ENCODE data around the gene FGFBP1. TPM values are rescaled to one million over a fixed set of nuclear protein-coding genes. Genes with fewer than 3 reads are reported as not detected.

Gene FGFBP1
- total and polyA plus RNA-seq, 4 donors: 7.1 to 45.7 (median 19.7) TPM; not detected in 1

DNA sequence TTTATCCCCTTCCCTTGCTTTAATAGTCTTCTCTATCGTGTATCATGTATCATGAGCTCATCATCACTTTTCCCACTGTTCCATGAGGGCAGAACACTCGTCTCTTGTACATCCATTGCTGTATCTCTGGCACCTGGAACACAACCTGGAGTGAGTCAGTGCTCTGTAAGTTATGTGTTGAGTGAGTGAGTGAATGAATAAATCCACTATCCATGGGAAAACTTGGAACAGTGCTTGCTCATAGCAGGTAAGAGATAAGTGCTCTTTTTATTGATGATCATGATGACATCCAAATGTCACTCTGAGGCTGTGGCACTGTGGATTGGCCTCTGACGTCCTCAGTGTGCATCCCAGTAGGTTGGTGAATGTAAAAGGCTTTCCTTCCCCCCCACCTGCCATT lies 4.3 kb downstream of the FGFBP1 start:
- Histone ChIP-seq H3K27me3 (ENCODE audit: control insufficient read depth in 3 of 3, insufficient read depth in 3 of 3, low read length in 2 of 3) (peaks cover 0 to 2% (median 0%) of the 10 kb centered on the region in 3 donors), H3K4me3 (no peak overlapping the region), H3K9me3 (ENCODE audit: control insufficient read depth in 4 of 4, insufficient read depth in 3 of 4, low read length in 3 of 4) (no peaks in the 10 kb centered on the region), H3K4me1 (ENCODE audit: control insufficient read depth in 5 of 5, insufficient read depth in 5 of 5, low read length in 5 of 5) (peaks cover 0 to 5% (median 0%) of the 10 kb centered on the region in 5 donors), H3K27ac (ENCODE audit: low read depth in 1 of 2, low read length in 1 of 2) (no peak overlapping the region), H3K36me3 (ENCODE audit: control insufficient read depth in 4 of 4, insufficient read depth in 4 of 4, low read length in 4 of 4) (no peaks in the 10 kb centered on the region), H3K9ac (ENCODE audit: insufficient read depth in 1 of 2, low read length in 2 of 2) (no peak overlapping the region)
- 67 to 90% methylated on average over 3 of the region's 3 CpGs for WGBS, 2 donors
- ATAC-seq (ENCODE audit: insufficient read depth, low FRiP score) (no peak), DNase-seq (no peak)
- TF ChIP-seq, protein P1, sequence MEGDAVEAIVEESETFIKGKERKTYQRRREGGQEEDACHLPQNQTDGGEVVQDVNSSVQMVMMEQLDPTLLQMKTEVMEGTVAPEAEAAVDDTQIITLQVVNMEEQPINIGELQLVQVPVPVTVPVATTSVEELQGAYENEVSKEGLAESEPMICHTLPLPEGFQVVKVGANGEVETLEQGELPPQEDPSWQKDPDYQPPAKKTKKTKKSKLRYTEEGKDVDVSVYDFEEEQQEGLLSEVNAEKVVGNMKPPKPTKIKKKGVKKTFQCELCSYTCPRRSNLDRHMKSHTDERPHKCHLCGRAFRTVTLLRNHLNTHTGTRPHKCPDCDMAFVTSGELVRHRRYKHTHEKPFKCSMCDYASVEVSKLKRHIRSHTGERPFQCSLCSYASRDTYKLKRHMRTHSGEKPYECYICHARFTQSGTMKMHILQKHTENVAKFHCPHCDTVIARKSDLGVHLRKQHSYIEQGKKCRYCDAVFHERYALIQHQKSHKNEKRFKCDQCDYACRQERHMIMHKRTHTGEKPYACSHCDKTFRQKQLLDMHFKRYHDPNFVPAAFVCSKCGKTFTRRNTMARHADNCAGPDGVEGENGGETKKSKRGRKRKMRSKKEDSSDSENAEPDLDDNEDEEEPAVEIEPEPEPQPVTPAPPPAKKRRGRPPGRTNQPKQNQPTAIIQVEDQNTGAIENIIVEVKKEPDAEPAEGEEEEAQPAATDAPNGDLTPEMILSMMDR (IDR thresholded peaks at IDR 0.05; ENCODE audit: control extremely low read depth, extremely low read depth): no peak

DNA sequence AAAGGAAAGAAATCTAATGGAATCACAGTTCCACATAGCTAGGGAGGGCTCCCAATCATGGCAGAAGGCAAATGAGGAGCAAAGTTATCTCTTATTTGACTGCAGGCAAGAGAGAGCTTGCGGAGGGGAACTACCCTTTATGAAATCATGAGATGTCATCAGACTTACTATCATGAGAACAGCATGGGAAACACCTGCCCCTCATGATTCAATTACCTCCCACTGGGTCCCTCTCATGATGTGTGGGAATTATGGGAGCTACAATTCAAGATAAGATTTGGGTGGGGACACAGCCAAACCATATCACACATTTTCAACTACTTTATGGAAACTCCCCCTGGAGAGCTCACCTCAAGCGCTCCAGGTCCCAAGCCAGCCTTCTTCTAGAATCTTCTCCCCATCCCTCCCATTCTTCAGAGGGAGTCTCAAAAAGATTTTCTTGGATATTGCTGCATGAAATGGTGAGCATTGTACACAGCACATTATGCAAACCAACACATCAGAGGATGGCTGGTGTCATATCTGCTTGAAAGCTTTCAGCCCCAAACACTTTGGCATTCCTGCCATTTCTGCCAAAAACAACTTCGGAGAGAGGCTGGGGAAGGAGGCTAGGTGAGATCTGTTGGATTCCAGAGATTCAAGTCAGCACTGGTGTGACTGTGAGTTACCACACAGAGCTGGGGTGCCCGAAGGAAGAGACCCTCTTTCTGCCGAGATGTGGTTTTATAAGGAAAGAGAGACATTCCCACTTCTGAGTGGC lies 6.9 kb downstream of the FGFBP1 start:
- 93% methylated on average over 5 of the region's 5 CpGs for WGBS, 2 donors
- no peaks in the 10 kb centered on the region for H3K36me3 ChIP-seq (ENCODE audit: control insufficient read depth in 4 of 4, insufficient read depth in 4 of 4, low read length in 4 of 4)
- TF ChIP-seq, protein P1 (IDR thresholded peaks at IDR 0.05; ENCODE audit: control extremely low read depth, extremely low read depth): no peak

DNA sequence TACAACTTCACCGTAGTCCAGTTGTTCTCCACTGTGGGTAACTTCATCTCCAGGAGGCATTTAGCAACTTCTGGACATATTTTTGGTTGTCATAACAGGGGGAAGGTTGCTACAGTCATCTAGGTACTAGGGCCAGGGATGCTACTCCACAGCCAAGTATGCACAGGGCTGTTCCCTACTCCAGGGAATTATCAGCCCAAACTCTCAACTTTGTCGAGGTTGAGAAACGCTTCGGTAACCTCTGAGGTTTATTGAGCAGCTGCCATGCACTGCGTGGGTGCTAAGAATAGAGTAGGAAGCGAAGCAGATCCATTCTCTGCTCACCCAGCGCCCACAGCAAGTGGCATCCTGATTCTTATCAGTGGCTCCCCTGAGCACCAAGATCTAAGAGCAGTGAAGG lies 8.2 kb downstream of the FGFBP1 start:
- ATAC-seq (ENCODE audit: insufficient read depth, low FRiP score) (no peak), DNase-seq (no peak)
- 82 to 85% methylated on average over 7 of the region's 7 CpGs for WGBS, 2 donors
- Histone ChIP-seq H3K9me3 (ENCODE audit: control insufficient read depth in 4 of 4, insufficient read depth in 3 of 4, low read length in 3 of 4) (peaks cover 0 to 2% (median 0%) of the 10 kb centered on the region in 4 donors), H3K4me1 (ENCODE audit: control insufficient read depth in 5 of 5, insufficient read depth in 5 of 5, low read length in 5 of 5) (no peaks in the 10 kb centered on the region), H3K4me3 (no peak overlapping the region), H3K27ac (ENCODE audit: low read depth in 1 of 2, low read length in 1 of 2) (no peak overlapping the region), H3K36me3 (ENCODE audit: control insufficient read depth in 4 of 4, insufficient read depth in 4 of 4, low read length in 4 of 4) (no peaks in the 10 kb centered on the region), H3K9ac (ENCODE audit: insufficient read depth in 1 of 2, low read length in 2 of 2) (no peak overlapping the region), H3K27me3 (ENCODE audit: control insufficient read depth in 3 of 3, insufficient read depth in 3 of 3, low read length in 2 of 3) (peaks cover 0 to 2% (median 0%) of the 10 kb centered on the region in 3 donors)
- TF ChIP-seq, protein P1 (IDR thresholded peaks at IDR 0.05; ENCODE audit: control extremely low read depth, extremely low read depth): no peak

More for the DNA sequence above, 6.9 kb downstream of the FGFBP1 start:
- Histone ChIP-seq H3K4me3 (no peak overlapping the region), H3K27ac (ENCODE audit: low read depth in 1 of 2, low read length in 1 of 2) (no peak overlapping the region), H3K9me3 (ENCODE audit: control insufficient read depth in 4 of 4, insufficient read depth in 3 of 4, low read length in 3 of 4) (peaks cover 0 to 2% (median 0%) of the 10 kb centered on the region in 4 donors), H3K9ac (ENCODE audit: insufficient read depth in 1 of 2, low read length in 2 of 2) (no peak overlapping the region), H3K4me1 (ENCODE audit: control insufficient read depth in 5 of 5, insufficient read depth in 5 of 5, low read length in 5 of 5) (peaks cover 0 to 5% (median 0%) of the 10 kb centered on the region in 5 donors), H3K27me3 (ENCODE audit: control insufficient read depth in 3 of 3, insufficient read depth in 3 of 3, low read length in 2 of 3) (peaks cover 0 to 2% (median 0%) of the 10 kb centered on the region in 3 donors)
- ATAC-seq (ENCODE audit: insufficient read depth, low FRiP score) (no peak), DNase-seq (no peak)
